Endothelial cell (in vitro differentiated cells): ENCODE data around the gene POC1A. TPM values are rescaled to one million over a fixed set of nuclear protein-coding genes. Genes with fewer than 3 reads are reported as not detected.

Source experiments
- DNase-seq: peaks from one replicate; pipeline ENCODE4 v3.0.0; 2021; ENCODE audit warnings: low spot score
- H3K27ac Mint-ChIP-seq: one replicate; pipeline ENCODE4 v1.8.0; 2021; ENCODE audit warnings: mixed read lengths, inconsistent platforms; ENCODE audit not compliant: unreplicated experiment
- H3K27me3 Mint-ChIP-seq: one replicate; pipeline ENCODE4 v1.8.0; 2021; ENCODE audit warnings: mild to moderate bottlenecking, moderate library complexity, mixed read lengths, inconsistent platforms; ENCODE audit not compliant: unreplicated experiment
- H3K36me3 Mint-ChIP-seq: one replicate; pipeline ENCODE4 v1.8.0; 2021; ENCODE audit warnings: mild to moderate bottlenecking, low read depth, mixed read lengths, inconsistent platforms; ENCODE audit not compliant: unreplicated experiment
- H3K4me1 Mint-ChIP-seq: one replicate; pipeline ENCODE4 v1.8.0; 2021; ENCODE audit warnings: mild to moderate bottlenecking, mixed read lengths, inconsistent platforms; ENCODE audit not compliant: unreplicated experiment
- H3K4me3 Mint-ChIP-seq: one replicate; pipeline ENCODE4 v1.8.0; 2021; ENCODE audit warnings: mild to moderate bottlenecking, mixed read lengths, inconsistent platforms; ENCODE audit not compliant: unreplicated experiment
- H3K9me3 Mint-ChIP-seq: one replicate; pipeline ENCODE4 v1.8.0; 2021; ENCODE audit warnings: mixed read lengths, inconsistent platforms; ENCODE audit not compliant: unreplicated experiment
- CTCF ChIP-seq: fragments of 200-600 bp; sonication (generic); IDR thresholded peaks from one replicate; pipeline ENCODE4 v1.5.0; 2021; ENCODE audit warnings: antibody characterized with exemption; ENCODE audit not compliant: unreplicated experiment
- total RNA-seq: library from RNA; stranded (reverse); fragmentation: NEBNext Ultra II Directional; extraction: Animal tissue kit (Norgen Biotek cat#: 25700); gene quantifications from one replicate; pipeline ENCODE4 v1.2.1, GENCODE V29; 2021; ENCODE audit not compliant: unreplicated experiment

POC1A gene
- total RNA-seq, 1 donor from 2014 or later: 7.5 TPM

- peak overlapping the region; percentile 39 for H3K27ac Mint-ChIP-seq
- H3K36me3 Mint-ChIP-seq: no peaks in the 10 kb centered on the region
- DNase-seq: no peak
- no peak for TF ChIP-seq CTCF
- H3K4me1 Mint-ChIP-seq: peaks cover 17% of the 10 kb centered on the region
- H3K4me3 Mint-ChIP-seq: peak overlapping the region; percentile 63
- peaks cover 9% of the 10 kb centered on the region for H3K27me3 Mint-ChIP-seq
- no peaks in the 10 kb centered on the region for H3K9me3 Mint-ChIP-seq
Measured at GRCh38 chr3:52086976-52087663, 67.1 kb downstream of the POC1A start.

- peaks cover 17% of the 10 kb centered on the region for H3K4me1 Mint-ChIP-seq
- TF ChIP-seq CTCF: no peak
- no peak overlapping the region for H3K27ac Mint-ChIP-seq
- H3K9me3 Mint-ChIP-seq: no peaks in the 10 kb centered on the region
- no peak overlapping the region for H3K4me3 Mint-ChIP-seq
- H3K27me3 Mint-ChIP-seq: peaks cover 9% of the 10 kb centered on the region
- DNase-seq: no peak
- H3K36me3 Mint-ChIP-seq: no peaks in the 10 kb centered on the region
Measured at GRCh38 chr3:52086461-52086860, 67.8 kb downstream of the POC1A start.

- no peak for DNase-seq
- Mint-ChIP-seq H3K4me1 (peaks cover 17% of the 10 kb centered on the region), H3K4me3 (no peak overlapping the region), H3K27ac (no peak overlapping the region), H3K27me3 (peaks cover 9% of the 10 kb centered on the region), H3K9me3 (no peaks in the 10 kb centered on the region), H3K36me3 (no peaks in the 10 kb centered on the region)
- no peak for TF ChIP-seq CTCF
Measured at GRCh38 chr3:52085681-52086282, 68.4 kb downstream of the POC1A start.

GRCh38 chr3:52084954-52085680 lies 69.1 kb downstream of the POC1A start:
- Mint-ChIP-seq H3K9me3 (no peaks in the 10 kb centered on the region), H3K4me1 (peaks cover 17% of the 10 kb centered on the region), H3K36me3 (no peaks in the 10 kb centered on the region), H3K27me3 (peaks cover 9% of the 10 kb centered on the region), H3K4me3 (no peak overlapping the region), H3K27ac (no peak overlapping the region)
- DNase-seq: peak; percentile 23
- TF ChIP-seq CTCF: no peak
